Measurements from ENCODE around the gene SLC9A3.

SLC9A3 gene

GRCh38 chr5:538271-538771 is 14.1 kb upstream of the SLC9A3 start:
- no peak for DNase-seq

GRCh38 chr5:537621-538071 is 13.4 kb upstream of the SLC9A3 start:
- DNase-seq = no peak

- DNase-seq = no peak
Measured at GRCh38 chr5:537098-537497, 12.8 kb upstream of the SLC9A3 start.

- DNase-seq = no peak
Measured at GRCh38 chr5:535846-536698, 11.8 kb upstream of the SLC9A3 start.

- no peak for DNase-seq
Measured at GRCh38 chr5:534743-535671, 10.8 kb upstream of the SLC9A3 start.

- DNase-seq = no peak
Measured at GRCh38 chr5:533955-534742, 9.9 kb upstream of the SLC9A3 start.

GRCh38 chr5:533243-533954 is 9.2 kb upstream of the SLC9A3 start:
- no peak for DNase-seq

GRCh38 chr5:532521-533242 is 8.4 kb upstream of the SLC9A3 start:
- DNase-seq = no peak

- DNase-seq = no peak
Measured at GRCh38 chr5:531749-532315, 7.6 kb upstream of the SLC9A3 start.

- no peak for DNase-seq
Measured at GRCh38 chr5:531101-531748, 7.0 kb upstream of the SLC9A3 start.

GRCh38 chr5:530001-530955 is 6.0 kb upstream of the SLC9A3 start:
- DNase-seq = no peak

GRCh38 chr5:528629-529511 is 4.6 kb upstream of the SLC9A3 start:
- no peak for DNase-seq

- no peak for DNase-seq
Measured at GRCh38 chr5:527646-528628, 3.7 kb upstream of the SLC9A3 start.

GRCh38 chr5:526456-527088 is 2.3 kb upstream of the SLC9A3 start:
- DNase-seq = no peak

GRCh38 chr5:525916-526315 is 1.7 kb upstream of the SLC9A3 start:
- DNase-seq = no peak
